ENCODE results near the gene AK6.
"Not testable (repeated sequence)": the region's sequence is repeated elsewhere in the genome, so short reads cannot be mapped to it uniquely, and the experiment has no call there.

AK6 gene

GRCh38 chr5:69369340-69370121 lies at the start of gene AK6, which contains the start of the genes RAD17 and TAF9:
TSS of gene AK6 (minus strand) at chr5:69369520. CDS start at chr5:69369490, 30 bp downstream.
TSS of gene RAD17 (plus strand) at chr5:69369818. CDS start at chr5:69372209, 2,391 bp downstream.
TSS of gene TAF9 (minus strand) at chr5:69369520. CDS start at chr5:69365737, 3,783 bp downstream.
- peak; percentile 84 for DNase-seq (ENCODE audit: low read depth)

DNA sequence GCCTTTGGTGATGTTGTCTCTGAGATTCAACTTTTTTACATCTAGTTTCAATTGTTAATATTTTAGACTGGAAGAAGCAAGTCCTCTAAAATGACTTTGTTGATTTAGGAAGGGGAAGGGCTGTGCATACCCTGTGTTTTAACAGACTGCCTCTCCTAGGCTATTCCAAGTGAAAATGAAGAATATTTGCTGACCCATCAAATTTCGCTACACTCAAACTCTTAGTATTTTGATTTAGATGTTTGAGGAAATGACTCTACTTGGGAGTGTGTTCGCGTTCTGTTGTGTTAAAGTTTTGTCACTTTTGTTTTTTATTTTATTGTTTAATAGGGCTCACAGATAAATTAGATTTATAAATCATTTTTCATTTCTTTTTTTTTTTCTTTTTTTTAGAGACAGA lies 49.2 kb upstream of the AK6 start:
- DNase-seq (ENCODE audit: low read depth) = no peak

DNA sequence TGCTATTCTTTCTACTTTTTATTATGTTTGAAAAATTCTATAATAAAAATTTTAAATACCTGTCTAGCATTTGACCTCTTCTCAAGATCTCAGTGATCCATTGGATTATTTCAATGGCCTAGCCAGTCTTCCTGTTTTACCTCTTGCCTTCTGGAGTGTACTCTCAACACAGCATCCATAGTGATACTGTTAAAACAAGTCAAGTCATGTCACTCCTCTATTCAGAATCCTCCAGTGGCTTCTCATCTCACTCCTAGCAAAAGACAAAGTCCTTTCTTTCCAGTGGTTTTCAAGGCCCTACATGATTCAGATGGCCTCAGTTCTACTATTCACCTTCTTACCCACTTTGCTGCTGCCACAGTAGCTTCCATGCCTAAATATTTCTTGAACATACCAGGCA lies 47.4 kb upstream of the AK6 start:
- no peak for DNase-seq (ENCODE audit: low read depth)

- DNase-seq (ENCODE audit: low read depth) = no peak
Measured at GRCh38 chr5:69416180-69416579, 46.9 kb upstream of the AK6 start.

- DNase-seq (ENCODE audit: low read depth) = no peak
Measured at GRCh38 chr5:69415584-69415958, 46.3 kb upstream of the AK6 start.

GRCh38 chr5:69414885-69415583 lies 45.7 kb upstream of the AK6 start, which contains the start of gene MARVELD2:
TSS of gene MARVELD2 (plus strand) at chr5:69415116. CDS start at chr5:69419386, 4,270 bp downstream.
- DNase-seq (ENCODE audit: low read depth) = peak; percentile 28

- no peak for DNase-seq (ENCODE audit: low read depth)
Measured at GRCh38 chr5:69404659-69405330, 35.5 kb upstream of the AK6 start.

GRCh38 chr5:69378376-69378775 lies 9.1 kb upstream of the AK6 start:
- no peak for DNase-seq (ENCODE audit: low read depth)

DNA sequence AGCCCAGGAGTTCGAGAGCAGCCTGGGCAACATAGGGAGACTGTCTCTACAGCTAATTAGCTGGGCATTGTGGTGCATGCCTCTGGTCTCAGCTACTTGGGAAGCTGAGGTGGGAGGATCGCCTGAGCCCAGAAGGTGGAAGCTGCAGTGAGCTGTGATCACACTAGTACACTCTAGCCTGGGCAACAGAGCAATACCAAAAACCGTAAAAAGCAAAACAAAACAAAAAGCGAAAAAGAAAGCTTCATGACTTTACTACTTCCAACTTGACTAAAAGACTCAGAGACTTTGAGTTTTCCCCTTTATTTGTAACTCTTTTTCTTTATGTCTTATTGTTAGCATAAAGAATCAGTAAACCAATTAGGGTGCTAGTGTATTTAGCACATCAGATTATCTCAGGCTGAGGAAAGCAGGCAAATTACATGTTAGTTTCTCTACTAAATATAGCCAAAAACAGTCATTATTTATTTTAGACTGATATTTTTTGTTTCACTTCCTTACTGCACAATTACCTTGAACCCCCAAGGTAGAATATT lies 5.7 kb upstream of the AK6 start:
- no peak for DNase-seq (ENCODE audit: low read depth)

DNA sequence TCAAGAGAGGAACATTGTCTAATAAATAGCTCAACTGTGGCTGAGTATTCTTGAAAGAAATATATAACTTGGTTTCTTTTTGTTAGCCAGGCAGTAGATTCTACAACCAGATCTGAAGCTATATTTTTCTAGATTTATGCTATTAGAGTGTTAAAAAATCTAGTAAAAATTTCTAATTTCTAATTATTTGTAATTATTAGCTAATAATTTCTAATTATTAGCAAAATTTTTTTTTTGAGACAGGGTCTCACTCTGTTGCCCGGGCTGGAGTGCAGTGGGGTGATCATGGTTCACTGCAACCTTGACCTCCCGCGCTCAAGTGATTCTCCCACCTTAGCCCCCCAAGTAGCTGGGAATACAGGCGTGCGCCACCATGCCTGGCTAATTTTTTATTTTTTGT lies 3.1 kb upstream of the AK6 start:
- DNase-seq (ENCODE audit: low read depth) = no peak

- DNase-seq (ENCODE audit: low read depth) = not testable (repeated sequence)
Measured at GRCh38 chr5:69370335-69370734, 1.0 kb upstream of the AK6 start.

DNA sequence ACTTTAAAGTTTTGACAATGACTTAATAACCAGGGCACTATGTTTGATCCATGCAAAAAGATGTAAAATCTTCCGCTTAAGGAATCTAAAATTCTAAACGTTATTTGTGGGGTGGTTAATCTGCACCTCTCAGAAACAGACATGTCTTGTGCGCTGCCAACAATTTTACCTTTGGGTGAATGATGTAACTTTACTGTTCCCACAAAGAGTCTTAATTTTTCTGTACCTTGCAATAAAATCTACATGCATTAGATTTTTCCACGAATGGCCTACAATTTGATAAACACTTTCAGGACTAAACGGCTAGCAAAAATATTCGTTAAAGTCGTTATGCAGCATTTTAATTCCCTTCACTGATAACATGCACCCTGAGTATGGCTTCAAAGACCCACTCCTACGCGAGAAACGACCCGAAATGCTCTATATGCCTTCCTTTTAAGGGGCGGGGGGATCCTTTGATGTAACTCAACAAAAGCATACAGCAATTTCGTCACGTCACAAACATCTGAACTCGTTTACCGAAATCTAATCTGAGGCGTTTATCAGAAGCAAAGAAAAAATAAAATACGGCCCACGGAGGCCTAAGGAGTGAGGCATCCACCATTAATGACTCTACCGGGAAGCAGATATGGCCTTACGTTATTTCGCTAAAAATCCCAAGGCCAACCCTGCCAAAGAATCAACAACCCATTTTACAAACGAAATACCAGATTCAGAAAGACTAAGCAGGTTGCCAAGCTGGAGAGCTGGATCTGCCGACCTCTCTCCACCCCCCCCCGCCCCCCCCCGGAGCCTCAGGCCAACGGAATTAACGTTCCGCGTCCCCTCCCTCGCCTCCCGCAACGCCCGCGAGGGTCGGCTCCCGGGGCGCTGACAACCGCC lies 621 bp downstream of the AK6 start:
- peak; percentile 41 for DNase-seq (ENCODE audit: low read depth)

DNA sequence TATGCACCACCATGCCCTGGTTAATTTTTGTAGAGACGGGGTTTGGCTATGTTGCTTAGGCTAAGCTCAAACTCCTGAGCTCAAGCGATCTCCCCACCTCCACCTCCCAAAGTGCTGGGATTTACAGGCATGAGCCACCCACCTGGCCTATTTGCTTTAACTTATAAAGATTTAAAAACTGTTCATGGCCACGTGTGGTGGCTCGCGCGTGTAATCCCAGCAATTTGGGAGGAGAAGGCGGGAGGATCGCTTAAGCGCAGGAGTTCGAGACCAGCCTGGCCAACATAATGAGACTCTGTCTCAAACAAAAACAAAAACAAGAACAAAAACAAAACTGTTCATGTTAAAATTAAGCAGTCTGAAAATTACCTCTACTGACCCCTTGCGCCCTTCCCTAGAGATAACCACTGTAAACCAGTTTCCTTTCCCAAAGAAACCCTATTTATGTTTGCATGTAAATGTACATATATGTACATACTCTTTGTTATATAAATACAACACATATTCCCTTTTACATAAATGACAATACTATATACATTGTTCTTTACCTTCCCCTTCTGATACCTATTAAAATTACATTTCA lies 1.5 kb downstream of the AK6 start:
- no peak for DNase-seq (ENCODE audit: low read depth)

DNA sequence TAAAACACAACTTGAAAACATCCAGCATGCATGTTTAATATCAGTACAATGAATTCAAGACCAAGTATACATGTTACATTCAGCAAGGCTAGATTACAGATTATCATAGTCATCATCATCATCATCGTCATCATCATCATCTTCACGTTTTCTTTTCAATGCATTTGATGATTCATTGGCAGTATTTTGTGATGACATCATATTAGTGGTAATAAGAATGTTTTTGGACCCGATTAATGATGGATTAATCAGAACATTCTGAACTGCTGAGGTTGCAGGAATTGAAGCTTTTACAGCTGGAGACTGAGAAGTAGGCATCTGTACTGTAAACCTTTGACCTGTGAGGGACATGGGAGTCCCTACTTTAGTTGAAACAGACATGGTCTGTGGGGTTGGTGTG lies 4.5 kb downstream of the AK6 start:
- DNase-seq (ENCODE audit: low read depth) = no peak

- no peak for DNase-seq (ENCODE audit: low read depth)
Measured at GRCh38 chr5:69364414-69364813, 4.9 kb downstream of the AK6 start.

DNA sequence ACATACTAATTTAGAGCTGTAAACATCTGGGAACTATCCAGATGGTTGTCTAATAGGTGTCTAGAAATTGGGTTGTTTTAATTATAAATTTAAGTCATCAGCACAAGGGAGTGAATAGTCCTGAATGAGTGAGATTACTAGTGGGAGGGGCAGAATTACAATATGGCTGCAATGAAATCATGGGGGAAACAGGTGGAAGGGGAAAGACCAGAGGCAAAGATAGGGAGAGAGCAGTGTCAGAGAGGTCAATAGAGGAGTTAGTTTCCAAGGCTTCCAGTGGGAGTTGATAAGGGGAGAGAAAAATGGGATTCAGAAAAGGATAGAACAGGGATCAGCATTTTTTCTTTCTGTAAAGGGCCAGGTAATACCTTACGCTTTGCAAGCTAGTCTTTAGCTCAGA lies 8.9 kb downstream of the AK6 start:
- DNase-seq (ENCODE audit: low read depth) = no peak

DNA sequence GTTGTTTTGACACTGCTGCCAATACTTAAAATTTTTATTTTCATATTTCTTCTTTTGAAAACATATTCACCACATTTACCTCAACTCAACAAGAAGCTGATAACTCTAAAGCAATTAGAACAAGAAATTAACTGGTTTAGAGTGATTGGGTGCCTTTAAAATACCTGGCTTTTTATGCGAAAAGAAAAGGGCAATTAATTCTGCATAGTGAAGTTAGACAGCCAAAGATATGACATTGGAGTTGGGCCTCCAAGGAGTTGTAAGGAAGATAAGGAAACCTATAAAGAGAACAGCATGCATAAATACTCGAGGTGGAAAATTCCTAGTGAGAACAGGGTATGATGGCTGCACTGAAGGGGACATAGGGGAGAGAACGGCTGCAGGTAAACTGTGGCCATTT lies 9.6 kb downstream of the AK6 start:
- no peak for DNase-seq (ENCODE audit: low read depth)

DNA sequence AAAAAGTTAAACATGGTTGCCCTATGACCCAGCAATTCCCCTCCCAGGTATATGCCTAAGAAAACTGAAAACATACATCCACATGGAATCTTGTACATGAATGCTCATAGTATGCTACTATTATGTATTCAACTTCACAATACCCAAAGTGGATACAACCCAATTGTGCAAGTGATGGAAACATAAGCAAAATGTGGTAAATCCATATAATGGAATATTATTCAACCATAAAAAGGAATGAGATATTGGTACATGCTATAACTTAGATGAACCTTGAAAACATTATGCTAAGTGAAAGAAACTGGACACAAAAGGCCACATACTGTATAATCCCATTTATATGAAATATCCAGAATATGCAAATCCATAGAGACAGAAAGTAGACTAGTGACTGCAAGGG lies 18.7 kb downstream of the AK6 start:
- no peak for DNase-seq (ENCODE audit: low read depth)

DNA sequence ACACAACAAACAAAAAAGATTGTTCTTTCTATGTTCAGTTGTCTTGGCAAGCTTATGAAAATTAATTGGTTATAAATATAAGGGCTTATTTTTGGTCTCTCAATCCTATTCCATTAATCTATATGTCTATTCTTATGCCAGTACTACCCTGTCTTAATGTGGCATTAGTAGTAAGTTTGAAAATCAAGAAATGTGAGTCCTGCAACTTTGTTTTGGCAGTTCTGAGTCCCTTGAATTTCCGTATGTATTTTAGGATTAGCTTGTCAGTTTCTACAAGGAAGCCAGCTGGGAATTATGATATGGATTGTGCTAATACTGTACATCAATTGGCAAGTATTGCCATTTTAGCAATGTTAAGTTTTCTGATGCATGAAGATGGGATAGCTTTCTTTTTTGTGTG lies 26.2 kb downstream of the AK6 start:
- DNase-seq (ENCODE audit: low read depth) = no peak

GRCh38 chr5:69341520-69342161 lies 27.7 kb downstream of the AK6 start:
- no peak for DNase-seq (ENCODE audit: low read depth)

Measured in stimulated activated CD4-positive, alpha-beta T cell treated with anti-CD3 and anti-CD28 coated beads, Interleukin-2, amount 100 ng/mL, for 4 hours (primary cell).